GM18526 (cell line): ENCODE data around the gene NEK2.

Experiments used
- POLR2A ChIP-seq: IDR thresholded peaks from 3 replicates; pipeline ENCODE4 v1.6.1; 2011; ENCODE audit not compliant: insufficient read length; ENCODE audit errors: extremely low read depth

NEK2 gene

GRCh38 chr1:211641942-211642341 lies 33.5 kb downstream of the NEK2 start:
- no peak for TF ChIP-seq POLR2A

GRCh38 chr1:211641044-211641800 lies 34.2 kb downstream of the NEK2 start:
- TF ChIP-seq POLR2A: no peak

GRCh38 chr1:211640301-211640630 lies 35.2 kb downstream of the NEK2 start:
- no peak for TF ChIP-seq POLR2A

- TF ChIP-seq POLR2A: no peak
Observed at GRCh38 chr1:211639475-211640300, 35.7 kb downstream of the NEK2 start.

- TF ChIP-seq POLR2A: no peak
Observed at GRCh38 chr1:211638689-211639101, 36.7 kb downstream of the NEK2 start.

- TF ChIP-seq POLR2A: no peak
Observed at GRCh38 chr1:211638246-211638645, 37.2 kb downstream of the NEK2 start.

GRCh38 chr1:211637066-211637465 lies 38.4 kb downstream of the NEK2 start:
- TF ChIP-seq POLR2A: no peak

- TF ChIP-seq POLR2A: no peak
Observed at GRCh38 chr1:211635597-211636205, 39.7 kb downstream of the NEK2 start.

GRCh38 chr1:211634931-211635330 lies 40.5 kb downstream of the NEK2 start:
- TF ChIP-seq POLR2A: no peak

GRCh38 chr1:211634461-211634860 lies 41.0 kb downstream of the NEK2 start:
- no peak for TF ChIP-seq POLR2A

- TF ChIP-seq POLR2A: no peak
Observed at GRCh38 chr1:211633524-211633846, 41.9 kb downstream of the NEK2 start.

- TF ChIP-seq POLR2A: no peak
Observed at GRCh38 chr1:211632808-211633523, 42.5 kb downstream of the NEK2 start.

- TF ChIP-seq POLR2A: no peak
Observed at GRCh38 chr1:211632117-211632807, 43.2 kb downstream of the NEK2 start.

- TF ChIP-seq POLR2A: no peak
Observed at GRCh38 chr1:211631168-211631567, 44.3 kb downstream of the NEK2 start.
